AG10803 (cell line): ENCODE data around the gene KRT36.

Experiments used
- DNase-seq: peaks from one replicate; pipeline ENCODE4 v3.0.0; 2010; ENCODE audit warnings: low read depth
- H3K4me3 ChIP-seq: 2 replicates; pipeline ENCODE4 v1.5.1; 2011; ENCODE audit warnings: mild to moderate bottlenecking, low read length, control low read depth
- TF ChIP-seq, protein P1 (sequence below): conservative IDR thresholded peaks from 2 replicates; pipeline ENCODE4 v1.5.1; 2011; ENCODE audit warnings: mild to moderate bottlenecking, low read length, control low read depth, inconsistent platforms

KRT36 gene

GRCh38 chr17:41500131-41500911 lies 10.6 kb upstream of the KRT36 start:
- no peak overlapping the region for H3K4me3 ChIP-seq
- TF ChIP-seq, protein P1, sequence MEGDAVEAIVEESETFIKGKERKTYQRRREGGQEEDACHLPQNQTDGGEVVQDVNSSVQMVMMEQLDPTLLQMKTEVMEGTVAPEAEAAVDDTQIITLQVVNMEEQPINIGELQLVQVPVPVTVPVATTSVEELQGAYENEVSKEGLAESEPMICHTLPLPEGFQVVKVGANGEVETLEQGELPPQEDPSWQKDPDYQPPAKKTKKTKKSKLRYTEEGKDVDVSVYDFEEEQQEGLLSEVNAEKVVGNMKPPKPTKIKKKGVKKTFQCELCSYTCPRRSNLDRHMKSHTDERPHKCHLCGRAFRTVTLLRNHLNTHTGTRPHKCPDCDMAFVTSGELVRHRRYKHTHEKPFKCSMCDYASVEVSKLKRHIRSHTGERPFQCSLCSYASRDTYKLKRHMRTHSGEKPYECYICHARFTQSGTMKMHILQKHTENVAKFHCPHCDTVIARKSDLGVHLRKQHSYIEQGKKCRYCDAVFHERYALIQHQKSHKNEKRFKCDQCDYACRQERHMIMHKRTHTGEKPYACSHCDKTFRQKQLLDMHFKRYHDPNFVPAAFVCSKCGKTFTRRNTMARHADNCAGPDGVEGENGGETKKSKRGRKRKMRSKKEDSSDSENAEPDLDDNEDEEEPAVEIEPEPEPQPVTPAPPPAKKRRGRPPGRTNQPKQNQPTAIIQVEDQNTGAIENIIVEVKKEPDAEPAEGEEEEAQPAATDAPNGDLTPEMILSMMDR = no peak
- peak; percentile 41 for DNase-seq

DNA sequence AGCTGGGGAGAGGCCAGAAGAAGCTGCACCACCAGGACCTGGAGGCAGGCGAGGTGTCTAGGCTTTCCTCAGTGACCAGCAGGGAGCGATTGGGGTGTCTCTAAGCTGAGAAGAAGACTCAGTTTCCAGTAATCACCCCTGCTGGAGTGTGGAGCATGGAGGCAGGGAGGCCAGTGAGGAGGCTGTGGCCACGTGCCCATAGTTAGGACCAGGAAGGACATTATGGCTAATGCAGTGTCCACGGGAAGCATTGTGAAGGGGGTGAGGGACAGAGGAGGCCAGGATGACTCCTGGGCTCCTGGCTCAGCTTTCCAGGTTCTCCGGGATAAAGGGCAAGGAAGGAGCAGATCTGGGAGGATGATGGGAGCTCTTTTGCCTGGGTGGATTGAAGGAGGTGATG lies 10.0 kb upstream of the KRT36 start:
- DNase-seq = no peak
- TF ChIP-seq, protein P1 = no peak
- H3K4me3 ChIP-seq = no peak overlapping the region

DNA sequence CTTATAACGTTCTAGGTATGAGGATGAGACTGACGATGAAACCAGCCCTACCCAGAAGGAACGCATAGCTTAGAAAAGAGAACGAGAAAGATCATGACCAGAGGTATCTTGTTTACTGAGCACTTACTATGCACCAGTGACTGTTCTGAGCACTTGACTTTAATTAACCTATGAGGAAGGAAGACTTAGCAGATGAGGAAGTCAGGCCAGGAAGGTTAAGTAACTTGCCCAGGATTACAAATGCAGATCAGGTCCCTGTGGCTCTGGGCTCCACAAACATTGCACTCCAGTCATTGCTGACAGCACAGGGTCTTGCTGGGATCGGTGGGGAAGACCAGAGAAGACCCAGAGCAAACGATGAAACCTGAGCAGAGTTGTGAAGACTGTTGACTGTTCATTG lies 8.6 kb upstream of the KRT36 start:
- TF ChIP-seq, protein P1 = no peak
- no peak for DNase-seq
- no peak overlapping the region for H3K4me3 ChIP-seq

- DNase-seq = peak; percentile 86
- H3K4me3 ChIP-seq = no peak overlapping the region
- TF ChIP-seq, protein P1 = peak; percentile 84
Measured at GRCh38 chr17:41496803-41497484, 7.2 kb upstream of the KRT36 start.

DNA sequence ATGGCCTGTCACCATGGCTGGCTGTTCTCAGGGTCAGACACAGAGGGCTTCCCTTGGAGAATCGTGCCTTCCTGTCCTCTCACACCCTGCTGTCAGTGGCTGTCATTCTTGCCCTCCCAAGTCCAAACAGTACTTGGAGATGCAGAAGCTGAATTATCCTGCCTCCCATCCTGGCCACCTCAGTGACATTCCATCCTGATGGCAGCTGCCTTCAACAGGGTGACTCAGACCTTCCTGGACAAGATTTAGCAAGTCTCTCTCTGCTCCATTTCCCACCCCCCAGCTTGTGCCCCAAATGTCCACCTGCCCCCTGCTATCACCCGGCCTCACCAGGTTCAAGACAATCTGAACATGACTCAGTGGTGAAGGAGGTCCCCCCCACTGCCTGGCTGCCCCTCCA lies 4.8 kb upstream of the KRT36 start:
- TF ChIP-seq, protein P1 = no peak
- no peak overlapping the region for H3K4me3 ChIP-seq
- peak; percentile 45 for DNase-seq

DNA sequence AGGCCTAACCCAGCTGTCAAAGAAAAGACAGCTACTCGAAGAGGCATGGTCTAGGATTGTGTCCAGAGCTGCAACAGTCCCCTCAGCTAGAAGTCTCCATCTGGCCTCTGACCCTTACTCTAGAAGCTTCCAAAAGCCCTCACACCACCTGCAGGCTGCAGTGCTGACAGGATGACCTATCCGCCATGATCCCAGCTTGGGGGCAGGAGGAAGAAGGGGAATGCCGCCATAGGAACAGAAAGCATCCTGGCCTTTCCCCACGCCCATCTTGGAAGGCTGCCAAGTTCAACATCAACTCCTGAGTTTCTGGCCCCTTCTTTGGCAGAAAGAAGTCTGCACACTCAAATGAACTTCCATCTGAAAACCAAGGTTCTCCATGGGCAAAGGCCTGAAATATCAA lies 3.1 kb upstream of the KRT36 start:
- H3K4me3 ChIP-seq = no peak overlapping the region
- TF ChIP-seq, protein P1 = no peak
- no peak for DNase-seq

DNA sequence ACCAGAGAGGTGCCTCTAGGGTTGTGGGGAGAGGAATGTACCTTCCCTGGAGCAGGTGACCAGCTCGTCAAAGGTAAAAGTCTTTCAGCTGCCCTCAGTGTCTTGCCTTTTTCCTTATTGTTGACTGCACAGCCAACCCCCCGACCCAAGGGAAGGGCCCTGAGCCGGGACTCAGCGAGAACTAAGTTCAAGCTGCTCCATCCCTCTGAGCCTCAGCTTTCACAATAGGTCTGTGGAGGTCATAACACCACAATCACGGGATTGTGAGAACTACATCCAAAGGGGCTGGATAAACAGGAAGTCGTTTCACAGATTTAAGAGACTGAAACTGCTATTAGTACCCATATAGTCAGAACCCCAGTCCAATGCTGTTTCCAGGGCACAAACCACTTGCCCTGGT lies 2.6 kb upstream of the KRT36 start:
- DNase-seq = peak; percentile 23
- TF ChIP-seq, protein P1 = no peak
- no peak overlapping the region for H3K4me3 ChIP-seq
